GM13976 (cell line): ENCODE data around the gene ARMC2.
"Not testable (repeated sequence)": the region's sequence is repeated elsewhere in the genome, so short reads cannot be mapped to it uniquely, and the experiment has no call there.

ENCODE experiments used
- DNase-seq: peaks from one replicate; pipeline ENCODE4 v3.0.0; 2012; ENCODE audit warnings: low spot score
- CTCF ChIP-seq: IDR thresholded peaks from 2 replicates; pipeline ENCODE4 v1.5.1; 2012; ENCODE audit warnings: borderline replicate concordance, mild to moderate bottlenecking; ENCODE audit not compliant: insufficient read depth; ENCODE audit errors: extremely low read depth, missing control alignments, control extremely low read depth
- in situ Hi-C: fragments of 300-500 bp; cut with MboI; formaldehyde crosslinking; loops from one replicate; pipeline ENCODE4 v1.12.0; 2022; ENCODE audit warnings: low sequenced_read_pairs, mixed read lengths, inconsistent platforms; ENCODE audit not compliant: unreplicated experiment

Gene ARMC2

GRCh38 chr6:108810057-108810643 lies 38.1 kb upstream of the ARMC2 start:
- in situ Hi-C loops = no loop called here
- no peak for DNase-seq
- TF ChIP-seq CTCF = no peak

DNA sequence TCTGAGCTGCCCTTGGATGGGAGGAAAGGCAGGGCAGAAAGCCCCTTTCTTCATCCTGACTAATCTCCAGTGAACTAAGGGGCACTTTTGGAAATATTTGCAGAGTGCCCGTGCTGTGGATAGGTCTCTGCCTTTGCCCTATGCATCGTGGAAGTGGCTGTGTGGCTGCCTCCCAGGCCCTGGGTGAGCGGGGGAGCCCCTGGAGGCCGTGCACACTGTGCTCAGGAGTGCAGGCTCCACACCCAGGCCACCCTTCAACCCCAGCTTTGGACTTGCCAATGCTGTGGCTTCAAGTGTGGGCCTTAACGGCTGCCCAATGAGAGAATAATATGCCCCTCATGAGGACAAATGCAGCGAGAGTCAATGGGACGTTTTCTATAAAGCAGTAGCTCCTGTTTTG lies 36.7 kb upstream of the ARMC2 start:
- DNase-seq = no peak
- in situ Hi-C loops = no loop called here
- TF ChIP-seq CTCF = no peak

DNA sequence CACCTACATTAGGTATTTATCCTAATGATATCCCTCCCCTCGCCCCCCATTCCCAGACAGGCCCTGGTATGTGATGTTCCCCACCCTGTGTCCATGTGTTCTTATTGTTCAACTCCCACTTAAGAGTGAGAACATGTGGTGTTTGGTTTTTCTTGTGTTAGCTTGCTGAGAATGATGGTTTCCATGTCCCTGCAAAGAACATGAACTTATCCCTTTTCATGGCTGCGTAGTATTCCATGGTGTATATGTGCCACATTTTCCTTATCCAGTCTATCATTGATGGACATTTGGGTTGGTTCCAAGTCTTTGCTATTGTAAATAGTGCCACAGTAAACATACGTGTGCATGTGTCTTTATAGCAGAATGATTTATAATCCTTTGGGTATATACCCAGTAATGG lies 35.0 kb upstream of the ARMC2 start:
- in situ Hi-C loops, DNase-seq: not testable (repeated sequence)

GRCh38 chr6:108817276-108817675 lies 30.9 kb upstream of the ARMC2 start:
- in situ Hi-C loops, DNase-seq: not testable (repeated sequence)

DNA sequence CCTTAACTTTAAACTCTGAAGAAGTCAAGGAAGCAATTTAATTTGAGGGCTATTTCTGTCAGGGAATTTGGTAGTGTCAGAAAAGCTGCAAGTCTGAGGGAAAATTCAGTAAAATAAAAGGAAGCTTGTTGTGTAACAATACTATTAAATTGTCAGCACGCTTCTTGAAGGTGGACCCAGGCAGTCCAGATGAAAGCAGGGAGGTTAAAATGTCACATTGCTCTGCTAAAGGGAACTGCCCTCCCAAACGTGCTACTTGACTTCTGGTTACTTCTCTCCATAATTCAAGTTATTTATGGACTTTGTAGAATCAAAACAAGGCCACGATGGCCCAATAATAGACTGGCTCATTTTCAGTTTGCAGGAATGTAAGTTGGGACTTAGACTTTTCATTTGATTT lies 28.2 kb upstream of the ARMC2 start:
- DNase-seq = no peak
- in situ Hi-C loops = no loop called here
- TF ChIP-seq CTCF = no peak

DNA sequence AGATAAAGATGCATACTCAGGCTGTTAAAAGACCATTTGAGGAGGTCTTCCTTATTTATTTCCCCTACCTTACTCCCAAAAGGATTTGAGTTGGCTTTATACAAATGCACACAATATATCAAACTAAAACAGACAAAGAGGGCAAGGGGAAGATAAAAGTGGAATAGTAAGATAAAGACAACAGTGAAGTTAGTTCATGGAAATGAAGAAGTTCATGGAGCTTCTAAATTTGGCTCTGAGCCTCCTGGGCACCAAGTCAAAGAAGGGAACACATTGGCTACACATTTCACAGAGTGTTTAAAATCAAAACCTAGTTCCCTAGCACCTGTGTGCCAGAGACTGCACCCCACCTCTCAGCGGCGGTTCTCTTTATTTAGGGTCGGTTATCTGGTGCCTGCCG lies 25.8 kb upstream of the ARMC2 start:
- in situ Hi-C loops = no loop called here
- no peak for TF ChIP-seq CTCF
- no peak for DNase-seq

DNA sequence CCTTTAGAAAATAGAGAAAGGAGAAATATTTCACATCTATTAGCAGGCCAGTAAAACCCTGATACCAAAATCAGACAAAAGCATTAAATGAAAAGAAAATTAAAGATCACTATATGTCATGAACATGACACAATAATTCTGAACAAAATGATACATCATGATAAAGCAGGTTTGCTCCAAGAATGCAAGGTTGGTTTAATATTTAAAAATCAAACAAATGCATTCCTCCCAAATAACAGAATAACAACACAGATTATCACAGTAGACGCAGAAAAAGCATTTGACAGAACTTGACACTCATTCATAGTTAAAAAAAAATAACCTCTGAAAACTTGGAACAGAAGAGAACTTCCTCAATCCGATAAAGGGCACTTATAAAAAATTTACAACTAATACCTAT lies 22.9 kb upstream of the ARMC2 start:
- TF ChIP-seq CTCF = no peak
- in situ Hi-C loops = no loop called here
- no peak for DNase-seq

DNA sequence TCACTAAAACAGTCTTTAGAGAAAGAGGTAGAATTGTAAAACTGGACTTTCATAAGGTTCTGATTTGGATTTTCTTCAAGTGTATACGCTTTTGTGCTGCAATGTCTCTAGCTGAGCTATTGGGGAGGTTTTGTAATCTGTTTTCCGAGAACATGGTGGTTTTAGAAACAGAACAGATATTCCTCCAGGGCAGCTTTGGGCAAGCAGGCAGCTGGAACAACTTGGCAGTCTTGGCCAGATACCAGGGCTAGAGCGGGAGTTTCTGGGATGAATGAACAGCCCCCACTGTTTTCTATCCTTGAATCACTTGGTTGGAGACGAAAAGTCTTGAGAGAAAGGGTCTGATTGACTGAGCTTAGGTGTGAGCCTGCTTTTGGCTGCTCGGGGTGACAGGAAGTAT lies 17.1 kb upstream of the ARMC2 start:
- DNase-seq = no peak

More for the DNA sequence above, 17.1 kb upstream of the ARMC2 start:
- in situ Hi-C loops = no loop called here
- TF ChIP-seq CTCF = no peak
